OCI-LY3 (cell line): Measurements from ENCODE around the gene MICALL2.

Experiments used
- CTCF ChIP-seq: fragments of 200-600, 300-600 bp; sonication (generic); IDR thresholded peaks from 2 replicates; pipeline ENCODE4 v1.5.1; 2014; ENCODE audit warnings: antibody characterized with exemption, low read length, low read depth
- EZH2phosphoT487 ChIP-seq: fragments of 200-600 bp; shearing (Covaris generic); IDR thresholded peaks from 2 replicates; pipeline ENCODE4 v1.6.1; 2018; ENCODE audit warnings: antibody characterized with exemption, mixed run types, low read depth

GRCh38 chr7:1385086-1385808 is 74.0 kb downstream of the MICALL2 start:
- TF ChIP-seq CTCF (no peak), EZH2phosphoT487 (no peak)
